Heart left ventricle (tissue), 13 donors: ENCODE data around the gene ZFYVE21.

Experiments used
- CTCF ChIP-seq, 12 donors: fragments of 200-600 bp; sonication (generic) in 4 of 12; IDR thresholded peaks; one replicate each; pipeline versions ENCODE4 v1.5.0 to v1.8.0; 2018 to 2022; ENCODE audit warnings: antibody characterized with exemption in 12 of 12, mild to moderate bottlenecking in 5 of 12
- POLR2A ChIP-seq, 2 donors: fragments of 450-650 bp; IDR thresholded peaks; one replicate each; pipeline ENCODE4 v1.6.1; 2017; ENCODE audit warnings: antibody characterized with exemption in 2 of 2, mild to moderate bottlenecking in 2 of 2, moderate library complexity in 2 of 2
- donor health status: ischemic (EF 13 %, LVEDD 7.1; RV severe dilation, severe dysfunction).
- donor health status: DM: no; HTN: yes; CAD: no.
- donor health status: DM: no; HTN: no; CAD: no.
- donor health status: ischemic (EF 25% LVEDD 6.9; RV normal size, moderate dysfunction).
- donor health status: ischemic (EF 25% LVEDD 5.7; RV mildly dilated, moderate dysfunction).
- donor health status: ischemic (EF 35%, LVEDD 5.7; RV mildly dilated, moderate dysfunction).
- donor health status: nonischemic (EF 11% LVEDD 7.7; RV severe dilation, severe dysfunction).
- donor health status: DM: yes; HTN: yes; CAD: no.
- donor health status: PGD.
- donor health status: ischemic (EF 29% LVEDD 5.4; RV normal size, mild dysfunction).
- donor health status: nonischemic (EF 23%, LVEDD 6.1; RV moderate dilation, normal function).

GRCh38 chr14:103684871-103685270 is 30.7 kb upstream of the ZFYVE21 start:
- TF ChIP-seq POLR2A (IDR thresholded peaks at IDR 0.05) (no peak), CTCF (IDR thresholded peaks at IDR 0.05) (no peak)
